HG02678 (cell line): ENCODE results near the gene AOPEP.

Source experiments
- ATAC-seq: cut with Tn5 transposase; IDR thresholded peaks from one replicate; pipeline ENCODE4 v1.9.1; 2021; ENCODE audit warnings: mild to moderate bottlenecking, moderate library complexity; ENCODE audit not compliant: unreplicated experiment

The AOPEP gene

GRCh38 chr9:95103871-95104580 lies 377.5 kb downstream of the AOPEP start:
- no peak for ATAC-seq

DNA sequence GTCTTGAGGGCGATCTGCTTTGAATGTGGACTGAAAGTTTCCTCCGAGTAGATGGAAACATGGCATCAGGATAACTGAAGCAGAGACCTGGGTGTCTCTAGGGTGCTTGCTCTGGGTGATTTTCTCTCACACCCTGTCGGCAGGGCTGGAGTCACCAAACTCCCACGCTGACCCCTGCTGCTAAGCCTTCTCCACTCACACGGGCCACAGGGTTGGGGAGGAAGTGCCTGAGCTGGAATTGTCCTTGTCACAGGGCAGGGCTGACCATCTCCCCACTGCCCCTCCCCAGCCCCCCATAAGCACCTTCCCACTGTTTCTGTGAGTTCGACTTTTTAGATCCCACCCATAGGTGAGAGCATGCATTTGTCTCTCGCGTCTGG lies 378.1 kb downstream of the AOPEP start:
- no peak for ATAC-seq

- no peak for ATAC-seq
These were observed 378.5 kb downstream of the AOPEP start for GRCh38 chr9:95104980-95105379.

DNA sequence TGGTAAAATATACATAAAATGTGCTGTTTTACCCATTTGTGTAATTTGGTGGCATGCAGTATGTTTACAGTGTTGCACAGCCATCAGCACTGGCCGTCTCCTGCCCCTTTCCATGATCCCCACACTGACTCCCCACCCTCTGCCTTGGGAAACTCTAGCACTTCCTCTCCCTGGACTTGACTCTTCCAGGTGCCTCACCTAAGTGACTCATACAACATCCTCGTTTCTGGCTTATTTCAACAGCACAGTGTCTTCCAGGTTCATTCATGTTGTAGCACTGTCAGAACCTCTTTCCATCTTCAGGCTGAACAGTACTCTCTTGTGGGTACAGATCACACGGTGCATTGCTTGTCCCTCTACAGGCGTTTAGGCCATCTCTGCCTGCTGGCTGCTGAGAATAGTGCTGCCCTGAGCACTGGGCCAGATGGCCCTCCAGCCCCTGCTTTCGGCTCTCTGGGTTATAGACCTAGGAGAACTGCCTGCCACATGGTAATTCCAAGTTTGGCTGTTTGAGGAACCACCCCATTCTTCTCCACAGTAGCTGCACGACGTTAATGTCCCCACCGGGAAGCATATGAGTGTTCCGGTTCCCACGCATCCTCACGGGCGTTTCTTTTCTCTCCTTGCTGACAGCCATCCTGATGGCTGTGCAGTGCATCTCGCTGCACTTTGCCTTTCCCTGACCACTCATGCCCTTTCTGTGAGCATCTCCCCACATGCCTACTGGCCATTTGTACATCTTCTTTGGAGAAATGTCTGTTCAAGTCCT lies 379.2 kb downstream of the AOPEP start:
- ATAC-seq: no peak

DNA sequence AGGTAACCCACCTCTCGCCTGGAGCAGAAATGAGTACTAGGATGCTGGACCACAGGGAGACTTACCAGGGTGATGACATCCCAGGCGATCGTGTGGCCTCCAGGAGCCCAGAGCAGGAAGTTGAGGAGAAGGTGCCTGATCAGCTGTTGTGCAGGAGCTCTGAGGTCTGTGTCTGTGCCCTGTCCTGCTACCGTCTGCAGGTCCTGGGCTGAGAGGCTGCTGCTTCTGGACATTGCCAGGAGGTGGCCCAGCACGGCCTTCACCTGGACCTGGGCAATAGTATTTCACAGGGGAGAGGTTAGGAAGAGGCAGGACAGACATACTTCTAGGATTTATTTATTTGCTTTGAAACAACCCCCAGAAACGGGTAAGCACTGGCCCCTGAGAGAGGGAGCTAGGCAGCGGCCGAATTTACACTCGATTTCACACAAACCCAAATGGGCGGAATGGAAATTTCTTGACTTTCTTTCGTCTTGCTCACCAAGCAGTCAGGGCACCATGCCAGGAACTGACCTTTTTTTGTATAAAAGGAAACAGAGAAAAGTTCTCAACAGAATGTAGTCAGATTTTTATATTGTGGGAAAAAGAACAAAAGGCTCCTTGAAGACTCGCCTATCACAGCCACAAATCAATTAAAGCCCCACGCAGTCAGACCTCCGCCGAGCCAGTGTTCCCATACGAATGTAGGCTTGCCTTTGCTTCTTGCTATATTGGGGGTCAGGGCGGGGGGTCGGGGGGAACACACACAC lies 380.7 kb downstream of the AOPEP start:
- no peak for ATAC-seq

DNA sequence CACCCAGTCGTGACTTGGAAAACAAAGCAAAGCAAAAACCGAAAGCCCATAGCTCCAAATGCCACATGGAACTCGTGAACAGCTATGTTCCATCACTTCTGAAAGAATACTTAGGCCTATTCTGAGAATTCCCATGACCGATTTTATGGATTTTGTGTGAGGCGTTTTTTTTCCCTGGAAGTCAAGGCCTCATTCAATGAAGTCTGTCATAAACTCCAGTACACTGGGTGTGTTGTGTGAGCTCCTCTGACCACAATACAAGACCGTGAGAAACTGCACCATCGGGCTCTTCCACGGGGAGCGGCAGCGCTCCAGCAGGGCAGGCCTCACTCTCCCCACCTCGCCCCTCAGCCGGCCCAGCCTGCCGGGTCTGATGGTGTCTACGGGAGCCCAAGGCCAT lies 381.5 kb downstream of the AOPEP start:
- no peak for ATAC-seq

- no peak for ATAC-seq
These were observed 382.3 kb downstream of the AOPEP start for GRCh38 chr9:95108777-95109176.

GRCh38 chr9:95109456-95109855 lies 383.0 kb downstream of the AOPEP start:
- ATAC-seq: no peak

- ATAC-seq: no peak
These were observed 384.5 kb downstream of the AOPEP start for GRCh38 chr9:95110921-95111525.

DNA sequence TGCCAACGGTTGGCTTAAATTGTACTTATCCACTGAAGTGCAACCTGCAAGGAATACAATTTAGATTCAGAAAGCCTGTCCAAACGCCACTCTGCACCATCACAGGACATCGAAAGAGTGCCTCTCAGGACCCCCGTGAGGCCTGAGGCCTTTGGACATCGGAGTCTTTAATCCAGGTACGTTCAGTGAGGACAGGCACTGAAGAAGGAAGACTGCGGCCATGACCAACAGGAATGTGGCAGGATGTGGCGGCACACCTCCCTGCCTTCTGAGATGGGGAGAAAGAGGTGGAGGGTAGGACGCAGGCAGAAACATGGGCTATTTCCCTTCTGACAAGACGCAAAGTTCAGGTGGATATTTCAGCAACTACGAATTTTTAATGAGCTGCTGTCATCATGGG lies 385.2 kb downstream of the AOPEP start:
- no peak for ATAC-seq

GRCh38 chr9:95112436-95113280 lies 386.2 kb downstream of the AOPEP start:
- ATAC-seq: no peak

GRCh38 chr9:95115104-95115503 lies 388.6 kb downstream of the AOPEP start:
- no peak for ATAC-seq

GRCh38 chr9:95116002-95116807 lies 389.7 kb downstream of the AOPEP start:
- no peak for ATAC-seq

DNA sequence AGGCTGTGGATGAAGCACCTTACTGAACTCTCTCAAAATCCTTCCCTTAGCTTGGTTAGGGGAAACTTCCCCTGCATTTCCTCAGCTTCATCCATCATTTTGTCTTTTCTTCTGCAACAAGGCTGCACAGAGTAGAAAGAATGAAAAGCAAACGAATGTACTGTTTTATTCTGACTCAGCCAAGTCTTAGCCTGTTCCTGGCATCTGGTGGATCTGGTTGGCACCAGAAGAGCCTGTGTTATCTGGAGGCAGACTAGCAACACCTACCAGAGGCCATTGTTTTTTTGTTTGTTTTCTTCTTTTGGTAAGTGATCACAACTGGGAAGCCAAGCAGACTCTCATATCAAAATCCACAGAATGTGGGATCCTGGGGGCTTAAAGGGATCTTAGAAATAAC lies 390.3 kb downstream of the AOPEP start:
- no peak for ATAC-seq

- no peak for ATAC-seq
These were observed 392.1 kb downstream of the AOPEP start for GRCh38 chr9:95118596-95118995.

DNA sequence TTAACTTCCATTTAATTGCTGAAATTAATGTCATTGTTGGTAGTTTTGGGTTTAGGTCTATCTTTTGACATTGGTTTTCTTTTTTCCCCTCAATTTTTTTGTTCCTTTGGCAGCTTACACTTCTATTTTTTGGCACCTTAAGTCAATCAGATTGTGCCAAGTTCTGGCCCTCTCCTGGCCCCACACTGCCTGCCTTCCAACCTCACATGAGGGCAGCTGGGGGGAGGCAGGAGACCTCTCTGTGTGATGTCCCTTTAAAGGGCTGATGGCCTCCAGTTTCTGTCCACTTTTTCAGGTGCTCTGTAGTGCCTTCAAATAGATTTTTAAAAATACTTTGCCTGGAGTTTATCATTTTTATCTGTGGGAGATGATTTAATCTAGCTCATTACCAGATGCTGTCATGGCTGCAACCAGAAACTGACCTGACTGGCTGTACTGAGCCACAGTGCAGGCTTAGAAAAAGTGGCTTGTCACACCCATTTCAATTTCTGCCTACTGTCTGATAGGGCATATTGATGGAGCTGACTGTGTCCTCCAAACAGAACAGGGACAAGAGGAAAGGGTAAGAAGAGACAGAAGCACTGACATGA lies 394.4 kb downstream of the AOPEP start:
- no peak for ATAC-seq

DNA sequence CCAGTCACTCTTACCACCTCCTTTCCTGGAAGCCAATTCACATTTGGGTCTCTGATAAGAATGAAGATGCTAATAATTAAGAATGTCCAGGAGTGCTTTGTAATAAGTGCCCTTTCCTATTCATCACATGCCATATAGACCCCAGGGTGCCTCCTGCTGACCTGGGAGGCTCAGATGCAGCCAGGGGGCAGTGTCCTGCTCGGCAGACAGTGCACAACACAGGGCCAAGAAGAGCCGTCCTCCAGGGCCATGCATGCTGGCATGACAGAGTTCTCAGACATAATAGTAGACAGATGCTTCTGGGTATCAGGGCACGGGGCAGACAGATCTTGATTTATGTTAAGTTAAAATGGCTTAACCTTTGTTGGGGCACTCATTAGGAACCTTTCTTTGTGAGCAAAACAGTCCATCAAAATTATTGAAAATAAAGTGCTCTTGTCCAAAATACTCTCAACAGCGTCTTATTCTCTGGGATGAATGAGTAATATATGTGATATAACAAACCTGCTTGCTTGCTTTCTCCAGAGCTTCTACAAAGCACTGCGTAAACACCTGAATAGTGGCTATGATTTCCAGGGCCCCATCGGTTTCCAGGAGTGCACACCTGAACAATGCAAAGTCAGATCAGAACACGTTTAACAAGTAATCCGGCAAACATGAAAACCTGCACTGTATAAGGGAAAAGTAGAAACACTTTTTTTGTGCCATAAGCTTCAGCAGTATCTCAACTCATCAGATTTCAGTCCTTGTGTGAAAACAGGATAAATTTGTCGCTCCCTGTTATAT lies 398.3 kb downstream of the AOPEP start:
- ATAC-seq: no peak

GRCh38 chr9:95125652-95126051 lies 399.2 kb downstream of the AOPEP start:
- ATAC-seq: no peak

- no peak for ATAC-seq
These were observed 400.2 kb downstream of the AOPEP start for GRCh38 chr9:95126739-95127138.
